Neuronal stem cell (in vitro differentiated cells): ENCODE measurements around the gene KIT.
"Not testable (repeated sequence)": the region's sequence is repeated elsewhere in the genome, so short reads cannot be mapped to it uniquely, and the experiment has no call there.

Source experiments
- DNase-seq: peaks from one replicate; pipeline ENCODE4 v3.0.0-alpha.2; 2013; ENCODE audit warnings: low spot score
- H2AFZ ChIP-seq: one replicate; pipeline ENCODE4 v1.6.1; 2013; ENCODE audit warnings: mild to moderate bottlenecking, low read length, inconsistent platforms
- H2AK5ac ChIP-seq: 2 replicates; pipeline ENCODE4 v1.6.1; 2013; ENCODE audit warnings: low read depth, mild to moderate bottlenecking, inconsistent platforms, low read length, moderate library complexity, mixed read lengths
- H2BK120ac ChIP-seq: 2 replicates; pipeline ENCODE4 v1.6.1; 2013; ENCODE audit warnings: low read depth, mild to moderate bottlenecking, inconsistent platforms, low read length, moderate library complexity, mixed read lengths
- H2BK12ac ChIP-seq: one replicate; pipeline ENCODE4 v1.6.1; 2013; ENCODE audit warnings: low read length, inconsistent platforms
- H2BK15ac ChIP-seq: 2 replicates; pipeline ENCODE4 v1.6.1; 2013; ENCODE audit warnings: mild to moderate bottlenecking, low read length, inconsistent platforms, mixed read lengths
- H2BK5ac ChIP-seq: one replicate; pipeline ENCODE4 v1.6.1; 2013; ENCODE audit warnings: inconsistent platforms, mild to moderate bottlenecking, low read length, moderate library complexity
- H3K14ac ChIP-seq: one replicate; pipeline ENCODE4 v1.6.1; 2013; ENCODE audit warnings: low read length, inconsistent platforms
- H3K18ac ChIP-seq: 2 replicates; pipeline ENCODE4 v1.6.1; 2013; ENCODE audit warnings: low read length, inconsistent platforms
- H3K23ac ChIP-seq: 2 replicates; pipeline ENCODE4 v1.6.1; 2013; ENCODE audit warnings: low read depth, mild to moderate bottlenecking, mixed read lengths, low read length, inconsistent platforms; ENCODE audit not compliant: poor library complexity
- H3K27ac ChIP-seq: replicated peaks from 3 replicates; pipeline ENCODE4 v1.5.1; 2013; ENCODE audit warnings: low read length, inconsistent platforms
- H3K27me3 ChIP-seq, 3 experiments: 2 replicates each; pipeline ENCODE4 v1.6.1; 2013; ENCODE audit warnings: low read length in 3 of 3, mild to moderate bottlenecking in 2 of 3, inconsistent platforms in 1 of 3, low read depth in 1 of 3, mixed read lengths in 1 of 3, moderate library complexity in 1 of 3; ENCODE audit not compliant: control insufficient read depth in 3 of 3, insufficient read depth in 3 of 3
- H3K36me3 ChIP-seq, 2 donors: replicated peaks in 1 of 2; 2 replicates each; pipeline ENCODE4 v1.6.1; 2013; ENCODE audit warnings: low read length in 2 of 2; ENCODE audit not compliant: control insufficient read depth in 2 of 2, insufficient read depth in 2 of 2
- H3K4ac ChIP-seq: 2 replicates; pipeline ENCODE4 v1.6.1; 2013; ENCODE audit warnings: inconsistent platforms, mild to moderate bottlenecking, low read length, moderate library complexity
- H3K4me1 ChIP-seq, 2 donors: 1 replicate in 1 of 2; 2 replicates in 1 of 2; pipeline ENCODE4 v1.6.1; 2013; ENCODE audit warnings: low read length in 2 of 2, low read depth in 1 of 2; ENCODE audit not compliant: control insufficient read depth in 2 of 2, insufficient read depth in 1 of 2
- H3K4me2 ChIP-seq: one replicate; pipeline ENCODE4 v1.6.1; 2013; ENCODE audit warnings: mild to moderate bottlenecking, low read length, inconsistent platforms; ENCODE audit not compliant: insufficient read depth, poor library complexity, severe bottlenecking
- H3K4me3 ChIP-seq, 2 donors: 2 replicates each; pipeline ENCODE4 v1.5.1; 2013; ENCODE audit warnings: low read length in 2 of 2, mild to moderate bottlenecking in 2 of 2, inconsistent platforms in 1 of 2, moderate library complexity in 1 of 2
- H3K79me1 ChIP-seq: one replicate; pipeline ENCODE4 v1.6.1; 2013; ENCODE audit warnings: low read depth, mild to moderate bottlenecking, inconsistent platforms, low read length, moderate library complexity
- H3K9ac ChIP-seq: one replicate; pipeline ENCODE4 v1.6.1; 2013; ENCODE audit warnings: mild to moderate bottlenecking, low read depth, low read length, inconsistent platforms; ENCODE audit not compliant: poor library complexity
- H3K9me3 ChIP-seq, 2 donors: replicated peaks in 1 of 2; 2 replicates each; pipeline versions ENCODE3 to v1.6.1; 2013; ENCODE audit warnings: low read length in 2 of 2, mild to moderate bottlenecking in 2 of 2, inconsistent platforms in 1 of 2, low read depth in 1 of 2, mixed read lengths in 1 of 2, moderate library complexity in 1 of 2; ENCODE audit not compliant: control insufficient read depth in 2 of 2, insufficient read depth in 1 of 2
- H4K8ac ChIP-seq: one replicate; pipeline ENCODE4 v1.6.1; 2013; ENCODE audit warnings: low read depth, mild to moderate bottlenecking, inconsistent platforms, low read length, moderate library complexity
- H4K91ac ChIP-seq: one replicate; pipeline ENCODE4 v1.6.1; 2013; ENCODE audit warnings: low read length, low read depth, mild to moderate bottlenecking, inconsistent platforms; ENCODE audit not compliant: poor library complexity
- WGBS, 2 donors: extraction: QIAGEN DNeasy Blood & Tissue Kit; methylation state at CpG; one replicate each; pipeline ENCODE4 v1.1.7; 2013; ENCODE audit warnings: missing lambda C conversion rate in 2 of 2, mixed read lengths in 1 of 2; ENCODE audit not compliant: insufficient read length in 2 of 2, insufficient replicate concordance in 1 of 2; ENCODE audit errors: extremely low coverage in 2 of 2; 5-methylcytosine and 5-hydroxymethylcytosine counted together

Gene KIT

GRCh38 chr4:54625391-54625790 is 32.4 kb upstream of the KIT start:
- Histone ChIP-seq H3K18ac (no peak overlapping the region), H2BK120ac (no peak overlapping the region), H4K91ac (no peak overlapping the region), H2BK5ac (no peak overlapping the region), H3K4me1 (no peaks in the 10 kb centered on the region), H3K4ac (no peak overlapping the region), H3K4me2 (no peak overlapping the region), H2BK12ac (no peak overlapping the region), H3K4me3 (no peak overlapping the region), H4K8ac (no peak overlapping the region), H3K14ac (no peak overlapping the region), H2BK15ac (no peak overlapping the region), H3K9me3 (no peaks in the 10 kb centered on the region), H3K79me1 (no peaks in the 10 kb centered on the region), H2AK5ac (no peak overlapping the region), H3K9ac (no peak overlapping the region), H3K27ac (no peak overlapping the region), H3K27me3 (no peaks in the 10 kb centered on the region), H2AFZ (no peak overlapping the region), H3K23ac (no peak overlapping the region), H3K36me3 (no peaks in the 10 kb centered on the region)
- DNase-seq, result no peak
- no CpG with 5 or more reads among the region's 2 CpGs for WGBS, 2 donors

GRCh38 chr4:54626113-54626512 is 31.6 kb upstream of the KIT start:
- Histone ChIP-seq H3K4me3 (no peak overlapping the region), H2BK15ac (no peak overlapping the region), H4K8ac (no peak overlapping the region), H2BK5ac (no peak overlapping the region), H3K4me1 (no peaks in the 10 kb centered on the region), H4K91ac (no peak overlapping the region), H3K18ac (no peak overlapping the region), H3K4ac (no peak overlapping the region), H3K27ac (no peak overlapping the region), H2AFZ (no peak overlapping the region), H3K79me1 (no peaks in the 10 kb centered on the region), H3K23ac (no peak overlapping the region), H2BK120ac (no peak overlapping the region), H3K9ac (no peak overlapping the region), H3K9me3 (no peaks in the 10 kb centered on the region), H2BK12ac (no peak overlapping the region), H3K36me3 (no peaks in the 10 kb centered on the region), H3K27me3 (no peaks in the 10 kb centered on the region), H2AK5ac (no peak overlapping the region), H3K4me2 (no peak overlapping the region), H3K14ac (no peak overlapping the region)
- WGBS, 2 donors, result no CpG with 5 or more reads among the region's 7 CpGs
- DNase-seq, result no peak

GRCh38 chr4:54632537-54632936 is 25.2 kb upstream of the KIT start:
- H2BK15ac ChIP-seq, result no peak overlapping the region

GRCh38 chr4:54633102-54633740 is 24.5 kb upstream of the KIT start:
- H4K8ac ChIP-seq, H3K14ac ChIP-seq, H3K79me1 ChIP-seq, H3K4me2 ChIP-seq, H3K4me1 ChIP-seq, H2BK12ac ChIP-seq, H2BK15ac ChIP-seq, H3K27me3 ChIP-seq, H3K23ac ChIP-seq, H3K4ac ChIP-seq, H2AFZ ChIP-seq, H3K36me3 ChIP-seq, H3K27ac ChIP-seq, H3K4me3 ChIP-seq, H2BK5ac ChIP-seq, DNase-seq, H3K9ac ChIP-seq, H4K91ac ChIP-seq, H3K18ac ChIP-seq, H3K9me3 ChIP-seq, H2AK5ac ChIP-seq, H2BK120ac ChIP-seq: not testable (repeated sequence)
- WGBS, 2 donors, result no CpG with 5 or more reads among the region's 18 CpGs

More at GRCh38 chr4:54632537-54632936, 25.2 kb upstream of the KIT start:
- Histone ChIP-seq H2AK5ac (no peak overlapping the region), H2AFZ (no peak overlapping the region), H2BK5ac (no peak overlapping the region), H2BK12ac (no peak overlapping the region), H3K18ac (no peak overlapping the region), H3K14ac (no peak overlapping the region), H3K23ac (no peak overlapping the region), H2BK120ac (no peak overlapping the region), H3K4me1 (no peaks in the 10 kb centered on the region), H3K36me3 (no peaks in the 10 kb centered on the region), H4K91ac (no peak overlapping the region), H4K8ac (no peak overlapping the region), H3K9ac (no peak overlapping the region), H3K9me3 (no peaks in the 10 kb centered on the region), H3K79me1 (no peaks in the 10 kb centered on the region), H3K27me3 (no peaks in the 10 kb centered on the region), H3K27ac (no peak overlapping the region), H3K4me2 (no peak overlapping the region), H3K4ac (no peak overlapping the region), H3K4me3 (no peak overlapping the region)
- no peak for DNase-seq
- no CpG with 5 or more reads among the region's 29 CpGs for WGBS, 2 donors
